Upper lobe of right lung (tissue), 1 donor: Measurements from ENCODE around the gene METTL23. TPM values are rescaled to one million over a fixed set of nuclear protein-coding genes. Genes with fewer than 3 reads are reported as not detected.

ENCODE experiments used
- ATAC-seq: fragments of 200-7000 bp; cut with Tn5 transposase; one replicate; pipeline ENCODE4 v1.9.1; 2020; ENCODE audit warnings: mild to moderate bottlenecking, moderate library complexity
- DNase-seq: peaks from one replicate; pipeline ENCODE4 v3.0.0-alpha.2; 2020
- H3K27ac ChIP-seq: fragments of 200-600 bp; one replicate; pipeline ENCODE4 v1.8.0; 2022
- H3K27me3 ChIP-seq: fragments of 200-600 bp; one replicate; pipeline ENCODE4 v1.8.0; 2022; ENCODE audit warnings: mild to moderate bottlenecking
- H3K36me3 ChIP-seq: fragments of 200-600 bp; one replicate; pipeline ENCODE4 v1.8.0; 2022
- H3K4me1 ChIP-seq: fragments of 200-600 bp; one replicate; pipeline ENCODE4 v1.8.0; 2022
- H3K4me3 ChIP-seq: fragments of 200-600 bp; one replicate; pipeline ENCODE4 v1.8.0; 2022; ENCODE audit warnings: mild to moderate bottlenecking
- H3K9me3 ChIP-seq: fragments of 200-600 bp; one replicate; pipeline ENCODE4 v1.8.0; 2022
- CTCF ChIP-seq: fragments of 200-600 bp; IDR thresholded peaks from one replicate; pipeline ENCODE4 v1.8.0; 2022; ENCODE audit warnings: antibody characterized with exemption
- intact Hi-C: fragments of 100-400 bp; cut with DNase I; formaldehyde crosslinking; loops from one replicate; pipeline ENCODE4 v1.11.0; 2022
- total RNA-seq: library from RNA; stranded (reverse); fragmentation: NEBNext Ultra II Directional; extraction: Animal tissue kit (Norgen Biotek cat#: 25700); gene quantifications from one replicate; pipeline ENCODE4 v1.2.1, GENCODE V29; 2021
- donor health status: DM: no; HTN: yes; CAD: no; lungs with severe emphysema.

Gene METTL23
- total RNA-seq, 1 donor from 2014 or later = 31.6 TPM

DNA sequence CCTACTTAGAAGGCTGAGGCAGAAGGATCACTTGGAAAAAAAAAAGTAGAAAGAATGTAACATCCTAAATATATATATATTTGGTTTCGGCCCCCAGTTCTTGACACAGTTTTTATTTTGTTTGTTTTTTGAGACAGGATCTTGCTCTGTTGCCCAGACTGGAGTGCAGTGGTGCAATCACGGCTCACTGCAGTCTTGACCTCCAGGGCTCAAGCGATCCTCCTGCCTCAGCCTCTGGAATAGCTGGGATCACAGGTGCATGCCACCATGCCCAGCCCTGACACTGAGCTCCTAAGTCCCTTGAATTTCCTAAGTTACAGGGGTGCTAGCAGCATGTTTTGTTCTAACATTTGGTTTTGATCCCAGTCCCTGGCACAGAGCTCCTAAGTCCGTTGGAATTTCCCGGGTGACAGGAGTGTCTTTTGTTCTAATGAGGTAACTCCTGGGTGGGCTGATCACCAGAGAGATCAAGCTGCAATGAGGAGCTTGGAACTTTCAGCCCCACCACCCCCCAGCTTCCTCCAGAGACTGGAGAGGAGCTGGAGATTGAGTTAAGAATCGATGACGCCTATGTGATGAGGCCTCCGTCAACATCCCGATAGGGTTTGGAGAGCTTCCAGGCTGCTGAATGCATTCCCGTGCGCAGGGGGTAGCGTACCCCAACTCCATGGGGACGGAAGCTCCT, 35.9 kb upstream of the METTL23 start:
- Histone ChIP-seq H3K36me3 (no peaks in the 10 kb centered on the region), H3K27me3 (no peaks in the 10 kb centered on the region), H3K27ac (no peak overlapping the region), H3K4me1 (peaks cover 39% of the 10 kb centered on the region), H3K9me3 (no peaks in the 10 kb centered on the region), H3K4me3 (no peak overlapping the region)
- no peak for ATAC-seq
- DNase-seq = no peak
- intact Hi-C loops = no loop called here
- TF ChIP-seq CTCF = no peak

DNA sequence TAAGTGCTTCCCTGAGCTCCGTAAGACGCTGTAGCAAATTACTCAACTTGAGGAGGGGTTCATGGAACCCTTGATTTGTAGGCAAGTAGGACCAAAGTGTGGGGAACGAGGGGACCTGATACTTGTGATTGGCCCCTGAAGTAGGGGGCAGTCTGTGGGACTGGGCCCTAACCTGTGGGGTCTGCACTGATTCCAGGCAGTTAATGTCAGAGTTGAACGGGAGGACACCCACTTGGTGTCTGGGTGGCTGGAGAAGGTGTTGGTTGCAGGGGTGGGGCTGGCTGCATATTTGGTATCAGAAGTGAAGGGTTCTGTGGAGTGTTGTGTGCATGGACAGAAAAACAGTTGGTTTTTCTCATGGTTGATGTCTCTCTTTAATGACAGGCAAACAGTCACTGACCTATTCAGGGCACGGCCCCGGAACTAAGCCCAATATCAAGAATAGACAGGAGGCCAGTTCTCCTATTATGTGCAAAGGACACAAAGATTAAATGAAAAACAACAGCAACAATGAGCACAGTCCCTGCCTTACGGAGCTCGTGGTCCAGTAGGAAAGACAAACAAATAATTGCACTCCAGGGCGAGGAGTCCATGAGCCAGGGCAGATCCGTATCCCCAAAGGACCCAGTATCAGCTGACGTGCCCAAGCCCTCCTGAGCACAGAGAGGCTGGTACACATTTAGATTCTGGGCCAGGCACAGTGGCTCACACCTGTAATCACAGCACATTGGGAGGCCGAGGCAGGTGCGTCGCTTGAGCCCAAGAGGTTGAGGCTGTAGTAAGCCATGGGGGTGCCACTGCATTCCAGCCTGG, 35.1 kb upstream of the METTL23 start:
- H3K4me1 ChIP-seq = peaks cover 47% of the 10 kb centered on the region
- H3K36me3 ChIP-seq = no peaks in the 10 kb centered on the region
- no peaks in the 10 kb centered on the region for H3K27me3 ChIP-seq
- ATAC-seq (no peak), DNase-seq (no peak)
- no peak overlapping the region for H3K4me3 ChIP-seq
- H3K27ac ChIP-seq = no peak overlapping the region
- TF ChIP-seq CTCF = no peak
- intact Hi-C loops = no loop called here
- no peaks in the 10 kb centered on the region for H3K9me3 ChIP-seq

DNA sequence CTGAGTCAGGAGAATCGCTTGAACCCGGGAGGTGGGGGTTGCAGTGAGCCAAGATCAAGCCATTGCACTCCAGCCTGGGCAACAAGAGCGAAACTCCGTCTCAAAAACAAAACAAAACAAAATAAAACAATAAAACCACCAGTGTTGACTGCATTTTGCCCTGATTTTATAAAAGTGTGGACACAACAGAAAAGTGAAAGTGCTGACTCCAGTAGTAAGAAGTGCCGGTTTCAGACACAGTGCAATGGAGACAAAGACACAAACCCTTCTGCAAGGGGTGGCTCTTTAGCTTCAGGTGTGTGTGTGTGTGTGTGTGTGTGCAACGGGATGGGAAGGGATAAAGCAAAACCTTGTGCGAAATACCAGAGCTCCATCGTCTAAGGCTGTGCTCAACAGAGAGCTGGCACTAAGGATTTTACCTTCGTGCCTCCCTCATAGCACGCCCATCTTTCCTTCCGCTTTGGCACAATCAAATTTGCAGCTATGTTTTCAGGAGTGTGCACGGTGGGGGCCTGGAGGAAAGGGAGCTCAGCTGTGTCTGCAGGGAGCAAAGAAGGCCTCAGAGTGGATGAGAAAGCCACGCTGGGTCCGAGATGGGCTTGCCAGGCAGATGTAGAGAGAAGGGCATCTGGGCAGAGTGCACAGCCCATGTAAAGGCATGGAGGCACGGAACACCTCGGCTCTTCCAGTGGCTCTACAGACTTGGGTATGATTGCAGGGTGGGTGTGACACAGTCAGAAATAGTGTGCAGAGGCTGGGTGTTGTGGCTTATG, 31.4 kb upstream of the METTL23 start:
- H3K4me3 ChIP-seq = no peak overlapping the region
- intact Hi-C loops = no loop called here
- H3K4me1 ChIP-seq = peaks cover 54% of the 10 kb centered on the region
- H3K36me3 ChIP-seq = no peaks in the 10 kb centered on the region
- H3K9me3 ChIP-seq = no peaks in the 10 kb centered on the region
- ATAC-seq = no peak
- TF ChIP-seq CTCF = no peak
- no peak for DNase-seq
- H3K27me3 ChIP-seq = no peaks in the 10 kb centered on the region
- H3K27ac ChIP-seq = no peak overlapping the region

- ATAC-seq (peak; percentile 42), DNase-seq (no peak)
- intact Hi-C loops = no loop called here
- Histone ChIP-seq H3K27ac (peak overlapping the region; percentile 63), H3K9me3 (no peaks in the 10 kb centered on the region), H3K36me3 (no peaks in the 10 kb centered on the region), H3K4me3 (no peak overlapping the region), H3K27me3 (no peaks in the 10 kb centered on the region), H3K4me1 (peaks cover 52% of the 10 kb centered on the region)
- TF ChIP-seq CTCF = no peak
These were observed 29.6 kb upstream of the METTL23 start for GRCh38 chr17:76696763-76697701.
